Breast epithelium (tissue), 4 donors: Measurements from ENCODE around the gene GSK3A. TPM values are rescaled to one million over a fixed set of nuclear protein-coding genes. Genes with fewer than 3 reads are reported as not detected.

ENCODE experiments used
- DNase-seq, 2 donors: peaks; one replicate each; pipeline ENCODE4 v3.0.0-alpha.2; 2019; ENCODE audit warnings: low spot score in 2 of 2
- H3K27ac ChIP-seq, 2 donors: fragments of 200-600 bp; sonication (generic) in 1 of 2; one replicate each; pipeline ENCODE4 v1.5.1; 2016 to 2019; ENCODE audit warnings: mild to moderate bottlenecking in 1 of 2
- H3K27me3 ChIP-seq, 2 donors: fragments of 200-600 bp; sonication (generic) in 1 of 2; one replicate each; pipeline versions ENCODE4 v1.5.1 to v1.6.0; 2017 to 2019; ENCODE audit warnings: control low read depth in 1 of 2, mild to moderate bottlenecking in 1 of 2
- H3K36me3 ChIP-seq: fragments of 200-600 bp; one replicate; pipeline ENCODE4 v1.5.1; 2019
- H3K4me1 ChIP-seq, 2 donors: fragments of 200-600 bp; sonication (generic); one replicate each; pipeline ENCODE4 v1.5.1; 2016 to 2019; ENCODE audit warnings: control low read depth in 1 of 2
- H3K4me3 ChIP-seq, 3 donors: fragments of 200-600 bp; sonication (generic); 1 replicate in 2 of 3; 2 replicates in 1 of 3; pipeline ENCODE4 v1.5.1; 2016 to 2019; ENCODE audit warnings: mild to moderate bottlenecking in 3 of 3, moderate library complexity in 2 of 3
- H3K9me3 ChIP-seq, 2 donors: fragments of 200-600 bp; sonication (generic) in 1 of 2; one replicate each; pipeline ENCODE4 v1.5.1; 2016 to 2019; ENCODE audit warnings: control low read depth in 1 of 2
- POLR2A ChIP-seq: fragments of 450-650 bp; IDR thresholded peaks from one replicate; pipeline ENCODE4 v1.6.1; 2016; ENCODE audit warnings: antibody characterized with exemption, mild to moderate bottlenecking, moderate library complexity
- POLR2AphosphoS5 ChIP-seq, 3 donors: sonication (generic); formaldehyde crosslinking; IDR thresholded peaks; one replicate each; pipeline ENCODE4 v1.6.1; 2017; ENCODE audit warnings: antibody characterized with exemption in 3 of 3
- intact Hi-C: fragments of 100-400 bp; cut with DNase I; formaldehyde crosslinking; loops from one replicate; pipeline ENCODE4 v1.15.1; 2023; ENCODE audit warnings: low total_unique reads
- total RNA-seq, 3 donors: library from RNA; depleted of rRNA; stranded (reverse); fragments of >200 nt; gene quantifications; one replicate each; pipeline ENCODE4 v1.1.0, GENCODE V29; 2016
- TF ChIP-seq, protein P1 (sequence below), 3 donors: fragments of 450-650 bp; IDR thresholded peaks; one replicate each; pipeline ENCODE4 v1.5.1; 2016 to 2017; ENCODE audit warnings: antibody characterized with exemption in 3 of 3, mild to moderate bottlenecking in 3 of 3, moderate library complexity in 3 of 3

Gene GSK3A
- total RNA-seq, 3 donors from 2014 or later: 18.7 to 22.1 (median 19.8) TPM

DNA sequence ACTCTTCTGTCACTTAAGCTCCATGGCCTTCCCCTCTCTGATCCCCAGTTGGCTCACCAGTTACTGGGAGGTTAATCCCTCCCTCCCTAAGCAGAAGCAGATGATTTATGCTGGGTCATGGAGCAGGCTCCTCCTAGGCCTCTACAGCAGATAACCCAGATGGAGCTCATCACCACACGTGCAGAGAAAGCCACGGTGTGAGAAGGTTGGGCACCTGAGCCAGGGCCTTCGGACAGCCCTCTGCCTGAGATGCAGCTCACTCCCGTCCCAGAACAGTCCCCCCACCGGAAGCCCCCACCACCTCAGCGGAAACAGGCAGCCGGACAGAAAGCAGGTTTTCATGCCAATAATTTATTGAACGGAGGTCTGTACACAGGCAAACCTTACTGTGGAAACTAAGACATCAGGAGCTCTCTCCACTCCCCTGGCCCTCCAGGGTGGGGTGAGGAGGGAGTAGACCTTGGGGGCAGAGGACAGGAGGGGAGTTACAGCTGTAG is 12.5 kb downstream of the GSK3A start:
- intact Hi-C loops: no loop called here
- H3K9me3 ChIP-seq: no peaks in the 10 kb centered on the region
- H3K27ac ChIP-seq: peak overlapping the region in 1 of 2 donors; percentile 38
- H3K4me3 ChIP-seq: no peak overlapping the region
- peaks cover 4% of the 10 kb centered on the region for H3K36me3 ChIP-seq
- TF ChIP-seq POLR2A: no peak
- TF ChIP-seq POLR2AphosphoS5 (IDR thresholded peaks at IDR 0.05): no peak
- TF ChIP-seq, protein P1, sequence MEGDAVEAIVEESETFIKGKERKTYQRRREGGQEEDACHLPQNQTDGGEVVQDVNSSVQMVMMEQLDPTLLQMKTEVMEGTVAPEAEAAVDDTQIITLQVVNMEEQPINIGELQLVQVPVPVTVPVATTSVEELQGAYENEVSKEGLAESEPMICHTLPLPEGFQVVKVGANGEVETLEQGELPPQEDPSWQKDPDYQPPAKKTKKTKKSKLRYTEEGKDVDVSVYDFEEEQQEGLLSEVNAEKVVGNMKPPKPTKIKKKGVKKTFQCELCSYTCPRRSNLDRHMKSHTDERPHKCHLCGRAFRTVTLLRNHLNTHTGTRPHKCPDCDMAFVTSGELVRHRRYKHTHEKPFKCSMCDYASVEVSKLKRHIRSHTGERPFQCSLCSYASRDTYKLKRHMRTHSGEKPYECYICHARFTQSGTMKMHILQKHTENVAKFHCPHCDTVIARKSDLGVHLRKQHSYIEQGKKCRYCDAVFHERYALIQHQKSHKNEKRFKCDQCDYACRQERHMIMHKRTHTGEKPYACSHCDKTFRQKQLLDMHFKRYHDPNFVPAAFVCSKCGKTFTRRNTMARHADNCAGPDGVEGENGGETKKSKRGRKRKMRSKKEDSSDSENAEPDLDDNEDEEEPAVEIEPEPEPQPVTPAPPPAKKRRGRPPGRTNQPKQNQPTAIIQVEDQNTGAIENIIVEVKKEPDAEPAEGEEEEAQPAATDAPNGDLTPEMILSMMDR (IDR thresholded peaks at IDR 0.05): no peak
- no peaks in the 10 kb centered on the region for H3K27me3 ChIP-seq
- no peaks in the 10 kb centered on the region for H3K4me1 ChIP-seq
- no peak for DNase-seq

DNA sequence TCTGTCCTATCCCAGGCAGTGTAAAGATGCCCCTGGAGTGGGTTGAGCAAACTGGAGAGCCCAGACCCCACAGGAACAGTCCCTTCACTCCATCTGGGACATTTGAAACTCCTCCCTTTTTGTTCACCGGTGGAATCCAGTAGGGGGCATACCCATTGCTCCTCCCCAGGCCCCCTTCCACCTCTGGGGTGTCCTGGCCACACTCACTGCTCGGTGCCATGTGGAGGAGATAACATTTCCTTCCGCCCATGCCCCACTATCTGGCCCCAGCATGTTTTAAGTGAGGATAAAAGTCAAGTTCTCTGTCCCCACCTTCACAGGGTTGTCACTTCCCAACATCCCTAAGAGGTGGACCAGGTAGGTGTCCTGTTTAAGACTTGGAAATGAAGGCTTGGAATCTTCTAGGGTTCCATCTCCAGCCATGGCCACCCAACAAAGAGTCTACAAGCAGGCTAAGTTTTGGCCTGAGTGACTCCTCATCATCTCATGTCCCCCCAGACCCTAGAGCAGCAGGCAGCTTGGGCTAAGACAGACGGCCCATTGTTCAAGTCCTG is 13.0 kb downstream of the GSK3A start:
- Histone ChIP-seq H3K27me3 (no peaks in the 10 kb centered on the region), H3K9me3 (no peaks in the 10 kb centered on the region), H3K4me3 (no peak overlapping the region), H3K36me3 (peaks cover 9% of the 10 kb centered on the region), H3K4me1 (no peaks in the 10 kb centered on the region), H3K27ac (peak overlapping the region in 1 of 2 donors; percentile 38)
- intact Hi-C loops: no loop called here
- TF ChIP-seq, protein P1 (IDR thresholded peaks at IDR 0.05): no peak
- TF ChIP-seq POLR2AphosphoS5 (IDR thresholded peaks at IDR 0.05) (no peak), POLR2A (no peak)
- no peak for DNase-seq

DNA sequence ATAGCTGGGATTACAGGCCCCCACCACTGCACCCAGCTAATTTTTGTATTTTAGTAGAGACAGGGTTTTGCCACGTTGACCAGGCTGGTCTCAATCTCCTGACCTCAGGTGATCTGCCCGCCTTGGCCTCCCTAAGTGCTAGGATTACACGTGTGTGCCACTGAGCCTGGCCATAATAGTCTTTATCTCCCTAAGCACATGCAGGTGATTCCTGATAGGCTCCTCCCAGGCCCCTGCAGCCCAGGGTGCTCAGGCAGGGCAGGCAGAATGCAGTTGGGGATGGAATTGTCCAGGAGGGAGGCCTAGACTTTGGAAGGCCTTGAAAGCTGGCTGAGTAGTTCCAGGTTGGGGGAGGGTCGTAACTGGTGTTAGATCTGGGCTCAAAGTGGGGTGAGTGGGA is 13.8 kb downstream of the GSK3A start:
- no peaks in the 10 kb centered on the region for H3K9me3 ChIP-seq
- H3K36me3 ChIP-seq: peaks cover 10% of the 10 kb centered on the region
- TF ChIP-seq, protein P1 (IDR thresholded peaks at IDR 0.05): no peak
- no peak for TF ChIP-seq POLR2A
- TF ChIP-seq POLR2AphosphoS5 (IDR thresholded peaks at IDR 0.05): no peak
- DNase-seq: no peak
- H3K27me3 ChIP-seq: no peaks in the 10 kb centered on the region
- H3K27ac ChIP-seq: no peak overlapping the region
- intact Hi-C loops: no loop called here
- H3K4me3 ChIP-seq: no peak overlapping the region
- H3K4me1 ChIP-seq: no peaks in the 10 kb centered on the region

DNA sequence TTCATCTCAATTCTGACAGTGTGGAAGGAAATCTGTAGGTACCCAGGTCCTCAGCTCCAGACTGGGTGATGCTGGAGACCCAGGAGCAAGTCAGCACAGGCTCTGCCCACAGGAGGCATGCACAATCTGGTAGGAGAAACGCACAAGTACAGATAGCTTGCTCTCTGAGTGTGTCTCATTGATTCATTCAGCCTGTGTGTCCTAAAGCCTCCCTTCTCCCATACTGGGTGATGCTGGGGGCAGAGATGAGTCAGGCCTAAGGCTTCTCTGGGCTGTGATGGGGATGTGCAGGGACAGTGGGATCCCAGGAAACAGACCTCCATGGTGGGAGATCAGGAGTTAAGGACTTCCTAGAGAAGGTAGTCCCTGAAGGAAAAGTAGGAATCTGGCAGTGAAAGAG is 15.5 kb downstream of the GSK3A start:
- Histone ChIP-seq H3K4me1 (no peaks in the 10 kb centered on the region), H3K9me3 (no peaks in the 10 kb centered on the region), H3K4me3 (no peak overlapping the region), H3K27me3 (no peaks in the 10 kb centered on the region), H3K36me3 (peaks cover 10% of the 10 kb centered on the region), H3K27ac (no peak overlapping the region)
- DNase-seq: no peak
- intact Hi-C loops: no loop called here
- TF ChIP-seq, protein P1 (IDR thresholded peaks at IDR 0.05): no peak
- TF ChIP-seq POLR2A (no peak), POLR2AphosphoS5 (IDR thresholded peaks at IDR 0.05) (no peak)

DNA sequence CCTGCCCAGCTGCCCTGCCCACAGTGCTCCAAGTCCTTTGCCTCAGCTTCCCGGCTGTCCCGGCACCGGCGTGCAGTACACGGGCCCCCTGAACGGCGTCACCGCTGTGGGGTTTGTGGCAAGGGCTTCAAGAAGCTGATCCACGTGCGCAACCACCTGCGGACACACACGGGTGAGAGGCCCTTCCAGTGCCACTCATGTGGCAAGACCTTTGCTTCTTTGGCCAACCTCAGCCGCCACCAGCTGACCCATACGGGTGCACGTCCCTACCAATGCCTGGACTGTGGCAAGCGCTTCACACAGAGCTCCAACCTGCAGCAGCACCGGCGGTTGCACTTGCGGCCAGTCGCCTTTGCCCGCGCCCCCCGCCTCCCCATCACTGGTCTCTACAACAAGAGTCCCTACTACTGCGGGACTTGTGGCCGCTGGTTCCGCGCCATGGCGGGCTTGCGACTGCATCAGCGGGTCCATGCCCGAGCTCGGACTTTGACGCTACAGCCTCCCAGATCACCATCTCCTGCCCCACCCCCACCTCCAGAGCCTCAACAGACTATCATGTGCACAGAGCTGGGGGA is 16.6 kb downstream of the GSK3A start:
- Histone ChIP-seq H3K27ac (no peak overlapping the region), H3K4me1 (peaks cover 0 to 11% of the 10 kb centered on the region in 2 donors), H3K36me3 (peaks cover 10% of the 10 kb centered on the region), H3K9me3 (no peaks in the 10 kb centered on the region), H3K4me3 (no peak overlapping the region), H3K27me3 (no peaks in the 10 kb centered on the region)
- no peak for DNase-seq
- intact Hi-C loops: no loop called here
- TF ChIP-seq, protein P1 (IDR thresholded peaks at IDR 0.05): no peak
- TF ChIP-seq POLR2AphosphoS5 (IDR thresholded peaks at IDR 0.05) (no peak), POLR2A (no peak)
